Progenitor cell of endocrine pancreas (in vitro differentiated cells): ENCODE measurements around the gene CEP164. TPM values are rescaled to one million over a fixed set of nuclear protein-coding genes. Genes with fewer than 3 reads are reported as not detected.

Experiments used
- DNase-seq: peaks from one replicate; pipeline ENCODE4 v3.0.0; 2021; ENCODE audit warnings: low spot score; ENCODE audit not compliant: unreplicated experiment
- H3K27ac Mint-ChIP-seq: 2 replicates; pipeline ENCODE4 v1.8.0; 2021; ENCODE audit warnings: mild to moderate bottlenecking, moderate library complexity, mixed read lengths
- H3K27me3 Mint-ChIP-seq: 2 replicates; pipeline ENCODE4 v1.8.0; 2021; ENCODE audit warnings: mixed read lengths
- H3K36me3 Mint-ChIP-seq: 2 replicates; pipeline ENCODE4 v1.8.0; 2022; ENCODE audit warnings: mixed read lengths; ENCODE audit not compliant: insufficient read depth
- H3K4me1 Mint-ChIP-seq: 2 replicates; pipeline ENCODE4 v1.8.0; 2021; ENCODE audit warnings: low read depth, mixed read lengths
- H3K4me3 Mint-ChIP-seq: 2 replicates; pipeline ENCODE4 v1.8.0; 2021; ENCODE audit warnings: low read depth, mild to moderate bottlenecking, moderate library complexity, mixed read lengths
- H3K9me3 Mint-ChIP-seq: 2 replicates; pipeline ENCODE4 v1.8.0; 2021; ENCODE audit warnings: low read depth, mixed read lengths
- total RNA-seq: library from RNA; stranded (reverse); gene quantifications from 2 replicates; pipeline ENCODE4 v1.2.1, GENCODE V29; 2021
- TF ChIP-seq, protein P1 (sequence below): fragments of 200-600 bp; sonication (generic); IDR thresholded peaks from one replicate; pipeline ENCODE4 v1.5.0; 2021; ENCODE audit warnings: antibody characterized with exemption, mild to moderate bottlenecking; ENCODE audit not compliant: unreplicated experiment

Gene CEP164
- total RNA-seq, 1 donor from 2014 or later, result 66.8 TPM

DNA sequence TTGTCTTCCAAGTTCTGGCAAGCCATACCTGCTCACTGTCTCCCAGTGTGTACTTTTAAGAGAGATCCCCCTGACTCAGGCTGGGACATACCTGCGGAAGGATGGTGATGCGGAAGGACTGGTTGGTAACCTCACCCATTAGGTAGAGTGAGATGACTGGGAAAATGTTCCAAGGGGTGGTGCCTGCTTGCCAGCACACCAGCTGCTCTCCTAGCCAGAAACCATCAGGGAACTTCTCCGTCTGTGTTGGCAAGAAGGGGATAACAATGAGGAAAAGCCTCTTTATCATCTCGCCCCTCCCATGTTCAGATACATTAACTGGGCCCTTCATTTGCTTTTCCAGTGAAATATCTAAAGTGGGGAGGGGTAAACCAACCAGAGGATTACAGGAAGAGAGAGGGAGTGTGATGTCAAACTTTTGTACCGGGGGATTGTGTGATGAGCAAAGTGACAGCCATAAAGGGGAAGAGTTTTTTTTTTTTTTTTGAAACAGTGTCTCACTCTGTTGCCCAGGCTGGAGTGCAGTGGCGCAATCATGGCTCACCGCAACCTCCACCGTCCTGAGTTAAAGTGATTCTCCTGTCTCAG lies 36.8 kb upstream of the CEP164 start, which contains the start of gene BACE1-AS:
Gene BACE1-AS (plus strand): TSS at position 538 of the 588 bp plus-strand sequence.
- Mint-ChIP-seq H3K4me1 (no peaks in the 10 kb centered on the region), H3K36me3 (peaks cover 33% of the 10 kb centered on the region), H3K9me3 (no peaks in the 10 kb centered on the region), H3K4me3 (no peak within 1 kb of the TSS), H3K27me3 (no peaks in the 10 kb centered on the region), H3K27ac (peak within 1 kb of the TSS; percentile 71)
- TF ChIP-seq, protein P1, sequence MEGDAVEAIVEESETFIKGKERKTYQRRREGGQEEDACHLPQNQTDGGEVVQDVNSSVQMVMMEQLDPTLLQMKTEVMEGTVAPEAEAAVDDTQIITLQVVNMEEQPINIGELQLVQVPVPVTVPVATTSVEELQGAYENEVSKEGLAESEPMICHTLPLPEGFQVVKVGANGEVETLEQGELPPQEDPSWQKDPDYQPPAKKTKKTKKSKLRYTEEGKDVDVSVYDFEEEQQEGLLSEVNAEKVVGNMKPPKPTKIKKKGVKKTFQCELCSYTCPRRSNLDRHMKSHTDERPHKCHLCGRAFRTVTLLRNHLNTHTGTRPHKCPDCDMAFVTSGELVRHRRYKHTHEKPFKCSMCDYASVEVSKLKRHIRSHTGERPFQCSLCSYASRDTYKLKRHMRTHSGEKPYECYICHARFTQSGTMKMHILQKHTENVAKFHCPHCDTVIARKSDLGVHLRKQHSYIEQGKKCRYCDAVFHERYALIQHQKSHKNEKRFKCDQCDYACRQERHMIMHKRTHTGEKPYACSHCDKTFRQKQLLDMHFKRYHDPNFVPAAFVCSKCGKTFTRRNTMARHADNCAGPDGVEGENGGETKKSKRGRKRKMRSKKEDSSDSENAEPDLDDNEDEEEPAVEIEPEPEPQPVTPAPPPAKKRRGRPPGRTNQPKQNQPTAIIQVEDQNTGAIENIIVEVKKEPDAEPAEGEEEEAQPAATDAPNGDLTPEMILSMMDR, result no peak
- DNase-seq, result no peak

- peaks cover 7% of the 10 kb centered on the region for H3K4me1 Mint-ChIP-seq
- peaks cover 27% of the 10 kb centered on the region for H3K36me3 Mint-ChIP-seq
These were observed 35.0 kb upstream of the CEP164 start for GRCh38 chr11:117292616-117293015.

GRCh38 chr11:117295438-117296137 lies 32.1 kb upstream of the CEP164 start:
- Mint-ChIP-seq H3K27me3 (no peaks in the 10 kb centered on the region), H3K9me3 (no peaks in the 10 kb centered on the region), H3K4me1 (peaks cover 26% of the 10 kb centered on the region), H3K36me3 (peaks cover 18% of the 10 kb centered on the region), H3K27ac (peak overlapping the region; percentile 63), H3K4me3 (no peak overlapping the region)
- DNase-seq, result no peak
- TF ChIP-seq, protein P1, result no peak

More at GRCh38 chr11:117292616-117293015, 35.0 kb upstream of the CEP164 start:
- Mint-ChIP-seq H3K9me3 (no peaks in the 10 kb centered on the region), H3K27me3 (no peaks in the 10 kb centered on the region), H3K4me3 (no peak overlapping the region), H3K27ac (no peak overlapping the region)
- TF ChIP-seq, protein P1, result no peak
- DNase-seq, result no peak

- no peaks in the 10 kb centered on the region for H3K9me3 Mint-ChIP-seq
- H3K36me3 Mint-ChIP-seq, result peaks cover 10% of the 10 kb centered on the region
- no peak overlapping the region for H3K4me3 Mint-ChIP-seq
- peaks cover 36% of the 10 kb centered on the region for H3K4me1 Mint-ChIP-seq
- no peak overlapping the region for H3K27ac Mint-ChIP-seq
- no peak for DNase-seq
- TF ChIP-seq, protein P1, result no peak
- H3K27me3 Mint-ChIP-seq, result no peaks in the 10 kb centered on the region
These were observed 30.8 kb upstream of the CEP164 start for GRCh38 chr11:117296881-117297280.

DNA sequence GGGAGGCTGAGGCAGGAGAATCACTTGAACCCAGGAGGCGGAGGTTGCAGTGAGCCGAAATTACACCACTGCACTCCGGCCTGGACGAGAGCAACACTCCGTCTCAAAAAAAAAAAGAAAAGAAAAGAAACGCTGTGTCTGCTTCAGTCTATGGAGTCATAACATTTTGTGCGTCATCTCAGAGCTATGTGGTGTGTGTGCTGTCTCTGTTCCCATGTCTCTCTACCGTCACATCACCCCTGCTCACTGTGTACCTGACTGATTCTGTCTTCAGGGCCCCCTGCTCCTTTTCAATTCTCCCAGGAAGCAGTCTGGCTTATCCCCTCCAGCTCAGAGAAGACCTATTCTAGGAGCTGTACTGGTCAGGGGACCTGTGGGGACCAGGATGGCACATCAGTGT lies 29.5 kb upstream of the CEP164 start:
- H3K9me3 Mint-ChIP-seq, result no peaks in the 10 kb centered on the region
- H3K36me3 Mint-ChIP-seq, result peaks cover 6% of the 10 kb centered on the region
- no peak overlapping the region for H3K4me3 Mint-ChIP-seq
- H3K27ac Mint-ChIP-seq, result peak overlapping the region; percentile 94
- TF ChIP-seq, protein P1, result no peak
- no peaks in the 10 kb centered on the region for H3K27me3 Mint-ChIP-seq
- peaks cover 47% of the 10 kb centered on the region for H3K4me1 Mint-ChIP-seq
- DNase-seq, result no peak
